PC-3 (cell line): ENCODE measurements around the gene KSR2. TPM values are rescaled to one million over a fixed set of nuclear protein-coding genes. Genes with fewer than 3 reads are reported as not detected.

Source experiments
- ATAC-seq: fragments of 200-7000 bp; cut with Tn5 transposase; 2 replicates; pipeline ENCODE4 v1.9.1; 2020; ENCODE audit warnings: mild to moderate bottlenecking, moderate library complexity
- BruUV-seq: library from RNA; stranded (reverse); fragments of 400-500 nt; replicated peaks from 2 replicates; lab custom pipeline; 2021; lab: Mats Ljungman, UMichigan
- CTCF ChIA-PET: fragments of 300-600 bp; sonication (Branson Sonifier 250); formaldehyde crosslinking; loops from one replicate; lab custom pipeline; 2022; ENCODE audit warnings: antibody characterized with exemption; lab: Charles Lee
- POLR2A ChIA-PET: fragments of 300-600 bp; sonication (Branson Sonifier 250); formaldehyde crosslinking; loops from one replicate; lab custom pipeline; 2022; ENCODE audit warnings: antibody characterized with exemption; ENCODE audit not compliant: unreplicated experiment; lab: Charles Lee
- DNase-seq: peaks from one replicate; pipeline ENCODE4 v3.0.0-alpha.2; 2015
- H2AFZ ChIP-seq: fragments of 300-600 bp; sonication (generic); 2 replicates; pipeline ENCODE4 v1.6.0; 2016; ENCODE audit warnings: antibody characterized with exemption, low read length
- H3F3A ChIP-seq: fragments of 300-600 bp; sonication (generic); one replicate; pipeline ENCODE4 v1.6.0; 2017; ENCODE audit warnings: antibody characterized with exemption, low read length, control low read depth, mild to moderate bottlenecking; ENCODE audit not compliant: unreplicated experiment
- H3K27ac ChIP-seq: fragments of 300-600 bp; sonication (generic); 2 replicates; pipeline ENCODE4 v1.5.1; 2016; ENCODE audit warnings: mild to moderate bottlenecking, low read length
- H3K27me3 ChIP-seq: fragments of 300-600 bp; sonication (generic); 2 replicates; pipeline ENCODE4 v1.6.1; 2016; ENCODE audit warnings: low read length, mixed read lengths
- H3K36me3 ChIP-seq: fragments of 300-600 bp; sonication (generic); 2 replicates; pipeline ENCODE4 v1.6.1; 2016; ENCODE audit warnings: low read depth, mixed run types, low read length, mixed read lengths
- H3K4me1 ChIP-seq: fragments of 300-600 bp; sonication (generic); 2 replicates; pipeline ENCODE4 v1.5.1; 2016; ENCODE audit warnings: low read length; ENCODE audit not compliant: insufficient read depth
- H3K4me2 ChIP-seq: fragments of 300-600 bp; sonication (generic); 2 replicates; pipeline ENCODE4 v1.6.0; 2016; ENCODE audit warnings: low read length
- H3K4me3 ChIP-seq: fragments of 300-600 bp; sonication (generic); 2 replicates; pipeline ENCODE4 v1.5.1; 2016; ENCODE audit warnings: mild to moderate bottlenecking, low read length, mixed read lengths
- H3K79me2 ChIP-seq: fragments of 300-600 bp; sonication (generic); 2 replicates; pipeline ENCODE4 v1.6.1; 2017; ENCODE audit warnings: low read length, mixed read lengths
- H3K9ac ChIP-seq: fragments of 300-600 bp; sonication (generic); 2 replicates; pipeline ENCODE4 v1.6.0; 2016; ENCODE audit warnings: mild to moderate bottlenecking, low read length
- H3K9me2 ChIP-seq: fragments of 300-600 bp; sonication (generic); replicated peaks from 2 replicates; pipeline ENCODE4 v1.6.1; 2016; ENCODE audit warnings: mixed run types, low read length, mixed read lengths
- H3K9me3 ChIP-seq: fragments of 300-600 bp; sonication (generic); 2 replicates; pipeline ENCODE4 v1.6.1; 2016; ENCODE audit warnings: low read length, mixed read lengths
- H4K20me1 ChIP-seq: fragments of 300-600 bp; sonication (generic); 2 replicates; pipeline ENCODE4 v1.6.1; 2016; ENCODE audit warnings: low read length, mixed read lengths
- CTCF ChIP-seq: fragments of 300-600 bp; sonication (generic); conservative IDR thresholded peaks from 2 replicates; pipeline ENCODE4 v1.5.1; 2017; ENCODE audit warnings: antibody characterized with exemption, low read depth, mild to moderate bottlenecking, low read length
- EZH2 ChIP-seq: fragments of 300-600 bp; sonication (generic); IDR thresholded peaks from one replicate; pipeline ENCODE4 v1.6.1; 2017; ENCODE audit warnings: antibody characterized with exemption, mild to moderate bottlenecking, low read length; ENCODE audit not compliant: unreplicated experiment
- EZH2phosphoT487 ChIP-seq: fragments of 300-600 bp; sonication (generic); IDR thresholded peaks from 2 replicates; pipeline ENCODE4 v1.6.1; 2018; ENCODE audit warnings: mild to moderate bottlenecking, antibody characterized with exemption, low read length, borderline replicate concordance
- intact Hi-C: fragments of 100-400 bp; cut with micrococcal nuclease; formaldehyde crosslinking; loops from 2 replicates; pipeline ENCODE4 v1.9.0; 2023
- total RNA-seq: library from RNA; depleted of rRNA; stranded (reverse); fragments of >200 nt; gene quantifications from 2 replicates; pipeline ENCODE4 v1.2.3, GENCODE V29; 2014

KSR2 gene
- total RNA-seq, 1 experiment from 2014 or later: 0.80 TPM

GRCh38 chr12:117727301-117727700 lies 241.5 kb downstream of the KSR2 start:
- Histone ChIP-seq H3K4me3 (no peak overlapping the region), H3K27me3 (no peaks in the 10 kb centered on the region), H3K4me1 (no peaks in the 10 kb centered on the region), H3K36me3 (no peaks in the 10 kb centered on the region), H3K9me2 (no peaks in the 10 kb centered on the region), H3K9me3 (no peaks in the 10 kb centered on the region), H3K79me2 (no peaks in the 10 kb centered on the region), H3F3A (no peaks in the 10 kb centered on the region), H3K4me2 (no peak overlapping the region), H4K20me1 (no peaks in the 10 kb centered on the region), H2AFZ (no peak overlapping the region), H3K9ac (no peak overlapping the region), H3K27ac (no peak overlapping the region)
- DNase-seq: no peak
- no peak for ATAC-seq
- ChIA-PET POLR2A (interaction anchor here (0.6 kb wide), 1 partner anchor 110 kb away, joined by 3 read pairs; no protein-coding TSS in a partner anchor), CTCF (no interaction called here)
- intact Hi-C loops: no loop called here
- no TSS peak for BruUV-seq
- TF ChIP-seq EZH2phosphoT487 (no peak), CTCF (no peak), EZH2 (no peak)

- Histone ChIP-seq H3K9me3 (no peaks in the 10 kb centered on the region), H4K20me1 (no peaks in the 10 kb centered on the region), H3K27ac (no peak overlapping the region), H3K4me2 (no peak overlapping the region), H3K79me2 (no peaks in the 10 kb centered on the region), H3F3A (no peaks in the 10 kb centered on the region), H2AFZ (no peak overlapping the region), H3K4me1 (no peaks in the 10 kb centered on the region), H3K36me3 (no peaks in the 10 kb centered on the region), H3K27me3 (no peaks in the 10 kb centered on the region), H3K9ac (no peak overlapping the region), H3K9me2 (0 out of 2 replicates have a peak, but pooled peaks cover 3% of the 10 kb centered on the region), H3K4me3 (no peak overlapping the region)
- intact Hi-C loops: no loop called here
- ChIA-PET POLR2A (no interaction called here), CTCF (no interaction called here)
- DNase-seq (no peak), ATAC-seq (no peak)
- TF ChIP-seq EZH2: no peak
- no peak for TF ChIP-seq CTCF
- TF ChIP-seq EZH2phosphoT487: no peak
- BruUV-seq: no TSS peak
Measured at GRCh38 chr12:117724543-117724942, 244.2 kb downstream of the KSR2 start.

GRCh38 chr12:117718559-117718958 lies 250.2 kb downstream of the KSR2 start:
- intact Hi-C loops: no loop called here
- no peak for ATAC-seq
- ChIA-PET POLR2A (no interaction called here), CTCF (no interaction called here)
- Histone ChIP-seq H3K36me3 (no peaks in the 10 kb centered on the region), H3K4me3 (no peak overlapping the region), H3K4me2 (no peak overlapping the region), H3F3A (no peaks in the 10 kb centered on the region), H3K9me3 (no peaks in the 10 kb centered on the region), H3K9me2 (0 out of 2 replicates have a peak, but pooled peaks cover 3% of the 10 kb centered on the region), H2AFZ (no peak overlapping the region), H3K27ac (no peak overlapping the region), H3K79me2 (no peaks in the 10 kb centered on the region), H3K27me3 (no peaks in the 10 kb centered on the region), H3K9ac (no peak overlapping the region), H4K20me1 (no peaks in the 10 kb centered on the region), H3K4me1 (no peaks in the 10 kb centered on the region)
- no peak for TF ChIP-seq CTCF
- TF ChIP-seq EZH2: no peak
- TF ChIP-seq EZH2phosphoT487: no peak
- BruUV-seq: no TSS peak
- DNase-seq: no peak
